ENCODE measurements around the gene CCDC33.

The CCDC33 gene

GRCh38 chr15:74208496-74208895, 27.6 kb upstream of the CCDC33 start:
- TF ChIP-seq, protein P1, sequence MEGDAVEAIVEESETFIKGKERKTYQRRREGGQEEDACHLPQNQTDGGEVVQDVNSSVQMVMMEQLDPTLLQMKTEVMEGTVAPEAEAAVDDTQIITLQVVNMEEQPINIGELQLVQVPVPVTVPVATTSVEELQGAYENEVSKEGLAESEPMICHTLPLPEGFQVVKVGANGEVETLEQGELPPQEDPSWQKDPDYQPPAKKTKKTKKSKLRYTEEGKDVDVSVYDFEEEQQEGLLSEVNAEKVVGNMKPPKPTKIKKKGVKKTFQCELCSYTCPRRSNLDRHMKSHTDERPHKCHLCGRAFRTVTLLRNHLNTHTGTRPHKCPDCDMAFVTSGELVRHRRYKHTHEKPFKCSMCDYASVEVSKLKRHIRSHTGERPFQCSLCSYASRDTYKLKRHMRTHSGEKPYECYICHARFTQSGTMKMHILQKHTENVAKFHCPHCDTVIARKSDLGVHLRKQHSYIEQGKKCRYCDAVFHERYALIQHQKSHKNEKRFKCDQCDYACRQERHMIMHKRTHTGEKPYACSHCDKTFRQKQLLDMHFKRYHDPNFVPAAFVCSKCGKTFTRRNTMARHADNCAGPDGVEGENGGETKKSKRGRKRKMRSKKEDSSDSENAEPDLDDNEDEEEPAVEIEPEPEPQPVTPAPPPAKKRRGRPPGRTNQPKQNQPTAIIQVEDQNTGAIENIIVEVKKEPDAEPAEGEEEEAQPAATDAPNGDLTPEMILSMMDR (IDR thresholded peaks at IDR 0.05; ENCODE audit: low read depth, low read length, poor library complexity, severe bottlenecking) = no peak
- TF ChIP-seq EZH2phosphoT487 (IDR thresholded peaks at IDR 0.05; ENCODE audit: borderline replicate concordance, low read length) = no peak
- H3K27ac ChIP-seq (ENCODE audit: low read depth, low read length) = no peak overlapping the region
- H3F3A ChIP-seq (ENCODE audit: control insufficient read depth, insufficient read depth) = no peaks in the 10 kb centered on the region
- no peaks in the 10 kb centered on the region for H3K9me2 ChIP-seq (replicated peaks; ENCODE audit: control insufficient read depth, low read length)
- H3K9me3 ChIP-seq (ENCODE audit: control insufficient read depth, insufficient read depth, low read length) = no peaks in the 10 kb centered on the region
- no peaks in the 10 kb centered on the region for H3K36me3 ChIP-seq (ENCODE audit: control insufficient read depth, low read length)
- H4K20me1 ChIP-seq (ENCODE audit: control insufficient read depth, insufficient read depth, low read depth, low read length) = no peaks in the 10 kb centered on the region
- no peaks in the 10 kb centered on the region for H3K27me3 ChIP-seq (ENCODE audit: control insufficient read depth, low read length)
- no peak overlapping the region for H3K4me3 ChIP-seq (ENCODE audit: low read length)
- H3K79me2 ChIP-seq (ENCODE audit: control insufficient read depth, low read length) = no peaks in the 10 kb centered on the region
- no peak overlapping the region for H3K4me2 ChIP-seq (ENCODE audit: low read length)
- H3K4me1 ChIP-seq (ENCODE audit: control insufficient read depth, low read length) = no peaks in the 10 kb centered on the region

DNA sequence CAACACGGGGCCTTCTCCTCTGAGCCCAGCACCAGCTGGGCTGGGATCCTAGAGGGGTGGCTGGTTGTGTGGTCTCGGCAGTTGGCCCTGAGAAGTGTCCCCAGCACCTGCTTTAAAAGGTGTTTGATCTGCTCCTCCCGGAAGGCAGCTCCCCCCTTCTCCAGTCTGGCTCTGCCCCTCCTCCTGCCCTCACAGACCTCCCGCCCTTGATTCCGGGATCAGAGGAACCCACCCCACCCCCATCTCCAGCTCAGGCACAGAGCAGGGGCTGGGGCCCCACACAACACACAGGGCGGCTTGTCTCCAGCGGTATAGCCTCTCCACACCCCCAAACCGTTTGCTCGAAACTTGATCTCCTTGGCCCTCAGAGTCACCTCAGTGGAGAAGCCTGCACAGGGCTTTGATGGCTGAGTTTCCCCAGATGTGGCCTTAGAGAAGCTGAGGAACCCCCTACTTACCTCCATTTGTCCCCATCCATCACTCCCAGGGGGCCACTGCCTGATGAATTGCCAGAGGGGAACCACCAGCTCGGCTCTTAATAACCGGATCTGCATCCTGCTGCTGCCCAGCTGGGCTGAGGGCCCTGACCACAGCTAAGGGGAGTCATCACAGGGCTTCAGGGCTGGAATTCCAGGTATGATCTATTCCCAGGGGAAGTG, 27.1 kb upstream of the CCDC33 start:
- Histone ChIP-seq H3K27me3 (ENCODE audit: control insufficient read depth, low read length) (no peaks in the 10 kb centered on the region), H4K20me1 (ENCODE audit: control insufficient read depth, insufficient read depth, low read depth, low read length) (no peaks in the 10 kb centered on the region), H3F3A (ENCODE audit: control insufficient read depth, insufficient read depth) (no peaks in the 10 kb centered on the region), H3K9me3 (ENCODE audit: control insufficient read depth, insufficient read depth, low read length) (no peaks in the 10 kb centered on the region), H3K27ac (ENCODE audit: low read depth, low read length) (no peak overlapping the region), H3K9me2 (replicated peaks; ENCODE audit: control insufficient read depth, low read length) (no peaks in the 10 kb centered on the region), H3K4me2 (ENCODE audit: low read length) (no peak overlapping the region), H3K4me3 (ENCODE audit: low read length) (no peak overlapping the region), H3K79me2 (ENCODE audit: control insufficient read depth, low read length) (no peaks in the 10 kb centered on the region), H3K36me3 (ENCODE audit: control insufficient read depth, low read length) (no peaks in the 10 kb centered on the region), H3K4me1 (ENCODE audit: control insufficient read depth, low read length) (no peaks in the 10 kb centered on the region)
- TF ChIP-seq, protein P1 (IDR thresholded peaks at IDR 0.05; ENCODE audit: low read depth, low read length, poor library complexity, severe bottlenecking) = no peak
- TF ChIP-seq EZH2phosphoT487 (IDR thresholded peaks at IDR 0.05; ENCODE audit: borderline replicate concordance, low read length) = no peak

- Histone ChIP-seq H3K27ac (ENCODE audit: low read depth, low read length) (no peak overlapping the region), H3K9me3 (ENCODE audit: control insufficient read depth, insufficient read depth, low read length) (no peaks in the 10 kb centered on the region), H3K36me3 (ENCODE audit: control insufficient read depth, low read length) (no peaks in the 10 kb centered on the region), H3K79me2 (ENCODE audit: control insufficient read depth, low read length) (no peaks in the 10 kb centered on the region), H3K27me3 (ENCODE audit: control insufficient read depth, low read length) (no peaks in the 10 kb centered on the region), H3F3A (ENCODE audit: control insufficient read depth, insufficient read depth) (no peaks in the 10 kb centered on the region), H3K9me2 (replicated peaks; ENCODE audit: control insufficient read depth, low read length) (no peaks in the 10 kb centered on the region), H3K4me3 (ENCODE audit: low read length) (no peak overlapping the region), H3K4me2 (ENCODE audit: low read length) (no peak overlapping the region), H3K4me1 (ENCODE audit: control insufficient read depth, low read length) (no peaks in the 10 kb centered on the region), H4K20me1 (ENCODE audit: control insufficient read depth, insufficient read depth, low read depth, low read length) (no peaks in the 10 kb centered on the region)
- no peak for TF ChIP-seq EZH2phosphoT487 (IDR thresholded peaks at IDR 0.05; ENCODE audit: borderline replicate concordance, low read length)
- TF ChIP-seq, protein P1 (IDR thresholded peaks at IDR 0.05; ENCODE audit: low read depth, low read length, poor library complexity, severe bottlenecking) = no peak
Measured at GRCh38 chr15:74209560-74209958, 26.6 kb upstream of the CCDC33 start.

All from DOHH2 (cell line).